ENCODE data around the gene SAFB2.

The SAFB2 gene

GRCh38 chr19:5622465-5623396 lies at the start of gene SAFB2, which contains the start of gene SAFB:
Gene SAFB2 (minus strand): TSS chr19:5622776. CDS start chr19:5622715, 61 bp downstream.
Gene SAFB (plus strand): TSS chr19:5623083. CDS start chr19:5623206, 123 bp downstream.
- peak; percentile 99 for DNase-seq (ENCODE audit: low spot score)

- DNase-seq (ENCODE audit: low spot score) = no peak
Measured at GRCh38 chr19:5671600-5671999, 49.0 kb upstream of the SAFB2 start.

- no peak for DNase-seq (ENCODE audit: low spot score)
Measured at GRCh38 chr19:5669212-5669611, 46.6 kb upstream of the SAFB2 start.

GRCh38 chr19:5667751-5668271 lies 45.2 kb upstream of the SAFB2 start:
- DNase-seq (ENCODE audit: low spot score) = peak; percentile 58

GRCh38 chr19:5666921-5667610 lies 44.5 kb upstream of the SAFB2 start:
- DNase-seq (ENCODE audit: low spot score) = peak; percentile 59

GRCh38 chr19:5665781-5666513 lies 43.4 kb upstream of the SAFB2 start:
- DNase-seq (ENCODE audit: low spot score) = no peak

- no peak for DNase-seq (ENCODE audit: low spot score)
Measured at GRCh38 chr19:5664515-5664914, 41.9 kb upstream of the SAFB2 start.

- DNase-seq (ENCODE audit: low spot score) = no peak
Measured at GRCh38 chr19:5663904-5664303, 41.3 kb upstream of the SAFB2 start.

- no peak for DNase-seq (ENCODE audit: low spot score)
Measured at GRCh38 chr19:5661483-5661882, 38.9 kb upstream of the SAFB2 start.

- no peak for DNase-seq (ENCODE audit: low spot score)
Measured at GRCh38 chr19:5655412-5655811, 32.8 kb upstream of the SAFB2 start.

- no peak for DNase-seq (ENCODE audit: low spot score)
Measured at GRCh38 chr19:5654931-5655330, 32.4 kb upstream of the SAFB2 start.

- no peak for DNase-seq (ENCODE audit: low spot score)
Measured at GRCh38 chr19:5652261-5652660, 29.7 kb upstream of the SAFB2 start.

- no peak for DNase-seq (ENCODE audit: low spot score)
Measured at GRCh38 chr19:5651361-5651760, 28.8 kb upstream of the SAFB2 start.

- no peak for DNase-seq (ENCODE audit: low spot score)
Measured at GRCh38 chr19:5648464-5648863, 25.9 kb upstream of the SAFB2 start.

- DNase-seq (ENCODE audit: low spot score) = no peak
Measured at GRCh38 chr19:5646703-5647102, 24.1 kb upstream of the SAFB2 start.

- DNase-seq (ENCODE audit: low spot score) = no peak
Measured at GRCh38 chr19:5645409-5645808, 22.8 kb upstream of the SAFB2 start.

GRCh38 chr19:5644037-5644436 lies 21.5 kb upstream of the SAFB2 start:
- no peak for DNase-seq (ENCODE audit: low spot score)

GRCh38 chr19:5643060-5643459 lies 20.5 kb upstream of the SAFB2 start:
- no peak for DNase-seq (ENCODE audit: low spot score)

- DNase-seq (ENCODE audit: low spot score) = no peak
Measured at GRCh38 chr19:5642204-5642603, 19.6 kb upstream of the SAFB2 start.

- no peak for DNase-seq (ENCODE audit: low spot score)
Measured at GRCh38 chr19:5641171-5641570, 18.6 kb upstream of the SAFB2 start.

GRCh38 chr19:5637971-5638370 lies 15.4 kb upstream of the SAFB2 start:
- DNase-seq (ENCODE audit: low spot score) = no peak

- DNase-seq (ENCODE audit: low spot score) = no peak
Measured at GRCh38 chr19:5635427-5635826, 12.9 kb upstream of the SAFB2 start.

Data from left forelimb (tissue), 1 donor.